GM10847 (cell line): Measurements from ENCODE around the gene ASZ1.

Experiments
- POLR2A ChIP-seq: IDR thresholded peaks from 2 replicates; pipeline ENCODE4 v1.6.1; 2011; ENCODE audit not compliant: insufficient read length; ENCODE audit errors: extremely low read depth

The ASZ1 gene

GRCh38 chr7:117427258-117427701 lies at the start of gene ASZ1:
TSS of gene ASZ1 (minus strand) at chr7:117427493. CDS start at chr7:117427460, 33 bp downstream.
- no peak for TF ChIP-seq POLR2A

- TF ChIP-seq POLR2A = no peak
Observed at GRCh38 chr7:117476557-117477215, 49.4 kb upstream of the ASZ1 start.

- TF ChIP-seq POLR2A = no peak
Observed at GRCh38 chr7:117472335-117472734, 45.0 kb upstream of the ASZ1 start.

- no peak for TF ChIP-seq POLR2A
Observed at GRCh38 chr7:117470777-117471176, 43.5 kb upstream of the ASZ1 start.

- TF ChIP-seq POLR2A = no peak
Observed at GRCh38 chr7:117468174-117468573, 40.9 kb upstream of the ASZ1 start.

- no peak for TF ChIP-seq POLR2A
Observed at GRCh38 chr7:117459735-117460134, 32.4 kb upstream of the ASZ1 start.

GRCh38 chr7:117458977-117459583 lies 31.8 kb upstream of the ASZ1 start:
- TF ChIP-seq POLR2A = no peak

- TF ChIP-seq POLR2A = no peak
Observed at GRCh38 chr7:117448655-117449054, 21.4 kb upstream of the ASZ1 start.

- no peak for TF ChIP-seq POLR2A
Observed at GRCh38 chr7:117446220-117446815, 19.0 kb upstream of the ASZ1 start.

GRCh38 chr7:117445206-117445605 lies 17.9 kb upstream of the ASZ1 start:
- TF ChIP-seq POLR2A = no peak

GRCh38 chr7:117444646-117445045 lies 17.4 kb upstream of the ASZ1 start:
- no peak for TF ChIP-seq POLR2A

- TF ChIP-seq POLR2A = no peak
Observed at GRCh38 chr7:117435475-117436043, 8.3 kb upstream of the ASZ1 start.

- no peak for TF ChIP-seq POLR2A
Observed at GRCh38 chr7:117424090-117424829, 3.0 kb downstream of the ASZ1 start.

GRCh38 chr7:117412946-117413559 lies 14.2 kb downstream of the ASZ1 start:
- TF ChIP-seq POLR2A = no peak

GRCh38 chr7:117412390-117412789 lies 14.9 kb downstream of the ASZ1 start:
- TF ChIP-seq POLR2A = no peak

GRCh38 chr7:117411539-117411938 lies 15.8 kb downstream of the ASZ1 start:
- no peak for TF ChIP-seq POLR2A

- TF ChIP-seq POLR2A = no peak
Observed at GRCh38 chr7:117408831-117409230, 18.5 kb downstream of the ASZ1 start.
